GM10248 (cell line): ENCODE results near the gene AGFG2.

Experiments used
- CTCF ChIA-PET: fragments of 300-600 bp; sonication (Branson Sonifier 250); formaldehyde crosslinking; extraction: SDS; loops from one replicate; lab custom pipeline; 2021; ENCODE audit warnings: antibody characterized with exemption; lab: Yijun Ruan, JAX
- POLR2A ChIA-PET: fragments of 350-650 bp; sonication (Branson Sonifier 250); formaldehyde crosslinking; extraction: SDS; loops from one replicate; lab custom pipeline; 2020; ENCODE audit warnings: antibody characterized with exemption; lab: Yijun Ruan, JAX
- DNase-seq: peaks from one replicate; pipeline ENCODE4 v3.0.0; 2012; ENCODE audit errors: extremely low spot score
- TF ChIP-seq, protein P1 (sequence below): IDR thresholded peaks from 2 replicates; pipeline ENCODE4 v1.5.1; 2012; ENCODE audit warnings: mild to moderate bottlenecking, low read depth; ENCODE audit errors: extremely low read depth, missing control alignments, control extremely low read depth

AGFG2 gene

DNA sequence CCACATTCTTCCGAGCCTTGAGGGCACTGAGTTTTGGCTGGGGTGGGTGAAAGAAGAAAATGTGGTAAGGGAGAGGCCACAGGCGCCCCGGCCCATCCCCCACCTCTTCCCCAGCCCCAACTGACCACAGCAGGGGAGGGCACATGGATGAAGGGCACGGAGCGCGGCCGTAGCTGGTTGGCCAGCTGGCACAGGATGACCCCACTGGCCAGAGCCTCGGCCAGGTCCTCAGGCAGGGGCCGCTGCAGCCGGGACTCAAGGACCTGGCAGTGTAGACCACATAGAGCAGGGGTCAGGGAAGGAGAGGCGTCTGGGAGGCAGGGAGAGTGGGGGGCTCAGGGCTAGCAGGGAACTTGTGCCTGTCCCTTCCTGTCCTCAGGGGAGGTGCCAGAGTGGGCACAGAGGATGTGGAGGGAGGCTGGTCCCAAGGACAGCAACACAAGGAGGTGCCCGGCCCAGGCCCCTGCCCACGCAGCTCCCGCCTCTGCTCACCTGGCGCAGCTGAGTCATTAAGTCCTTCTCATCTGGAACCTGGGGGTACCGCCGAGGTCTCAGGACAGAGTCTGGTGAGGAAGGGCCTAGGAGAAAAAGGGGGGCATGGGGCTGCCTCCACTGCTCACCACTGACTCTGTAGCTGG, 36.9 kb downstream of the AGFG2 start:
- ChIA-PET CTCF (no interaction called here), POLR2A (interaction anchor here (0.9 kb wide), 1 partner anchor 11 kb away, joined by 3 read pairs; the partner anchor contains the start of gene FBXO24)
- TF ChIP-seq, protein P1, sequence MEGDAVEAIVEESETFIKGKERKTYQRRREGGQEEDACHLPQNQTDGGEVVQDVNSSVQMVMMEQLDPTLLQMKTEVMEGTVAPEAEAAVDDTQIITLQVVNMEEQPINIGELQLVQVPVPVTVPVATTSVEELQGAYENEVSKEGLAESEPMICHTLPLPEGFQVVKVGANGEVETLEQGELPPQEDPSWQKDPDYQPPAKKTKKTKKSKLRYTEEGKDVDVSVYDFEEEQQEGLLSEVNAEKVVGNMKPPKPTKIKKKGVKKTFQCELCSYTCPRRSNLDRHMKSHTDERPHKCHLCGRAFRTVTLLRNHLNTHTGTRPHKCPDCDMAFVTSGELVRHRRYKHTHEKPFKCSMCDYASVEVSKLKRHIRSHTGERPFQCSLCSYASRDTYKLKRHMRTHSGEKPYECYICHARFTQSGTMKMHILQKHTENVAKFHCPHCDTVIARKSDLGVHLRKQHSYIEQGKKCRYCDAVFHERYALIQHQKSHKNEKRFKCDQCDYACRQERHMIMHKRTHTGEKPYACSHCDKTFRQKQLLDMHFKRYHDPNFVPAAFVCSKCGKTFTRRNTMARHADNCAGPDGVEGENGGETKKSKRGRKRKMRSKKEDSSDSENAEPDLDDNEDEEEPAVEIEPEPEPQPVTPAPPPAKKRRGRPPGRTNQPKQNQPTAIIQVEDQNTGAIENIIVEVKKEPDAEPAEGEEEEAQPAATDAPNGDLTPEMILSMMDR = no peak
- DNase-seq = no peak

DNA sequence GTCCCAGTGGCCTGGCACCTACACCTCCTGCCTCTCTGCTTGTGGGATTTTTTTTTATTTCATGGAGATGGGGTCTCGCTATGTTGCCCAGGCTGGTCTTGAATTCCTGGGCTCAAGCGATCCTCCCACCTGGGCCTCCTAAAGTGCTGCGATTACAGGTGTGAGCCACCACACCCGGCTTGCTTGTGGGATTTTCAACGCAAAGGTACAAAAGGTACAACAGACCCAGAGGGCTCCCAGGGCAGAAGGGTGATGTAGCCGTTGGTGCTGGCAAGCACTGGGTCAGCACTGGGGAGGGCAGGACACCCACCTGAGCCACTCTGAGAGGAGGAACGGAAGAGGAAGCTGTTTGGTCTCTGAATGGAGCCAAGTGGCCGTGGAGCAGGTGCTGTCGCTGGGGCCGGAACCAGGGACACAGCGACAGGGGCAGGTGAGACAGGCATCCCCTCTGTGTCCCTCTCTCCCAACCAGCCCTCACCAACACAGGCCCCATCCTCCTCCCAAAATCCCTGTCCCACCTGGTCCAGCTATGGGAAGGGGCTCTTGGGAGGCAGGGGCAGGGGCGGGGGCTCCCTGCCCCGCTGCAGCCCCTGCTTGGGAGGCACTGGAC, 37.5 kb downstream of the AGFG2 start:
- no peak for DNase-seq
- ChIA-PET POLR2A (interaction anchor here (0.9 kb wide), 1 partner anchor 10 kb away, joined by 3 read pairs; the partner anchor contains the start of gene FBXO24), CTCF (interaction anchor here (3.3 kb wide), 1 partner anchor 13 kb away, joined by 16 read pairs; no protein-coding TSS in a partner anchor)
- TF ChIP-seq, protein P1 = no peak

DNA sequence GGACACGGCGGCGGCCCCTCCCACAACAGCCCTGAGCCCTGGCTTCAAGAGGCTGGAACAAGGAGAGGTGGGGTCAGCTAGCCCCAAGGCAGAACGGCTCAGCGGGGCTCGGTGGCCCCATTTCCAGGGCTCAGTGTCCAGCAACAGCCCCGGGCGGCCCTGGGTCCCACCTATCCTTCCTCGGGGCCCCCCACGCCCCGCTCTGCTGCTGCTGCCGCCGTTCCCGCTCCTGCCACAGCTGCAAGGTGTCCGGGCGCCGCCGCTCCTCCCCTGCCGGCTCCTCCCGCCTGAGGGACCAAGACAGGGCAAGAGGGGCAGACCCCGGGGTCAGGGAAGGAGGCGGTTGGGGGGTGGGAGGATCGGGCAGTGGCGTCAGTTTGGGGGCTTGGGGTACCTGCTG, 38.1 kb downstream of the AGFG2 start:
- no peak for DNase-seq
- POLR2A ChIA-PET = interaction anchor here (0.9 kb wide), 1 partner anchor 10 kb away, joined by 3 read pairs; the partner anchor contains the start of gene FBXO24
- TF ChIP-seq, protein P1 = no peak
- CTCF ChIA-PET = interaction anchor here (1.0 to 3.3 kb wide), 5 partner anchors 11 to 232 kb away, joined by 3 to 16 read pairs (median 6); no protein-coding TSS in a partner anchor

DNA sequence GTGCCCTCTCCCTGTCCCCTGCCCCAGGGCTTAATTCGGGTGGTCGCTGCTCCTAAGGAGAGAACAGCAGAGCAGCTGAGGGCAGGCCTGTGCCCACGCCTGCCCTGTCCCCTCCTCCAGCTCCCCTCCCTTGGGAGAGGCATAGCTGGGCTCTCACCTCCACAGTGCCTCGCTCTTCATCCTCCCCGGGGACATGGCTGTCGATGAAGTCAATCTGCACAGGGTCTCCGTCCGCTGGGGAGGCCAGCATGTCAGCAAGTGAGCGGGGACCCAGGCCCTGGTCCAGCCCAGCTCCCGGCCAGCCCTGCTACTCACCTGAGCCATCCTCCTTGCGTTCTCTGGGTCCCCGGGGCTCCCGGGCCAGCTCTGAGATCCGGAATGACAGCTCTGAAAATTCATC, 38.5 kb downstream of the AGFG2 start:
- CTCF ChIA-PET = interaction anchor here (1.0 to 3.3 kb wide), 5 partner anchors 11 to 233 kb away, joined by 3 to 16 read pairs (median 6); no protein-coding TSS in a partner anchor
- POLR2A ChIA-PET = no interaction called here
- no peak for DNase-seq
- TF ChIP-seq, protein P1 = no peak

DNA sequence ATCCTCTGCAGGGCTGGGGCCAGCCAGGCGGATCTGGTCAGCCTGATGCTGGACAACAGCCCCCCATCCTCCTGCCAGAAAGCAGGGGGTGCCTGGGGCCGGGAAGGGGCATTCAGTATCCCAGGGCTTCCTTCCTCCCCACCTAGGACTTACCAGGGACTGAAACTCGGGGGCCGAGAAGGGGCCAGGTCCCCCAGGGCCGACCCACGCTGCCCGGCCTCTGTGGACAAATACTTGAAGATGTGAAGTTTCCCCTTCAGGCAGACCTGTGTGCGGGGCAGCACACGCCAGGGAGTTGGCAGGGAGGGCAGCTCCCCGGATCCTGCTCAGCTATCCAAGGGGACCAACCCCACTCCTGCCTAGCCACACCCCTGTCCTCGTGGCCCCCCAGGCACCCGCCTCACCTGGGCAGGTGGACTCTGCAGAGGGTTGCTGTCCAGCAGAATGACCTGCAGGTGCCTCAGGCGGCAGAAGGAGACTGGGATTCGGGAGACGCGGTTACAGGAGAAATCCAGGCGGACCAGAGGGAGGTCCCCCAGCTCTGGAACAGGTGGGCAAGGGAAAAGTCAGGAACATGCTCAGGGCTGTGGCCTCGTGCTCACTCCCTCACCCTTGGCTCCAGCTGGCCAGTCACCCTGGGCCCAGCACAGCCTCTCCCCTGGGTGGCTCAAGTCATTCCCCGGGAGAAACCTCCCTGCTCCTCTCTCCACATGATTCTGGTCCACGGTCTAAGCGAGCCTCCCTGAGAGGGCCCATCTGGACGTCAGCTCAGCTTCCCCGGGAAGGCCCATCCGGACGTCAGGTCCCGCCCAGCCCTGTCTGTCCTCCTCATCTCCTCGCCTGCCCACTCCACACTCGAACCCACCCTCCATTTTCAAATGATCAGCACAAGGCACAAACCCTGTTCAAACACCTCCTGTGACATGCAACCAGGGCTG, 39.5 kb downstream of the AGFG2 start:
- DNase-seq = no peak
- TF ChIP-seq, protein P1 = no peak
- CTCF ChIA-PET = interaction anchor here (1.2 to 3.3 kb wide), 4 partner anchors 10 to 234 kb away, joined by 3 to 16 read pairs (median 6); no protein-coding TSS in a partner anchor
- POLR2A ChIA-PET = no interaction called here
